Stimulated activated CD4-positive, alpha-beta T cell treated with anti-CD3 and anti-CD28 coated beads, Interleukin-4, amount 100 ng/mL, for 24 hours (primary cell): ENCODE data around the gene LMX1B.

Experiments
- DNase-seq: peaks from one replicate; pipeline ENCODE4 v3.0.0-alpha.2; 2020

LMX1B gene

GRCh38 chr9:126663661-126664072 is 49.9 kb downstream of the LMX1B start:
- no peak for DNase-seq

GRCh38 chr9:126664900-126665643 is 51.3 kb downstream of the LMX1B start:
- no peak for DNase-seq

- DNase-seq: no peak
Observed at GRCh38 chr9:126665644-126666035, 51.9 kb downstream of the LMX1B start.

GRCh38 chr9:126666155-126666803 is 52.6 kb downstream of the LMX1B start:
- DNase-seq: no peak

- no peak for DNase-seq
Observed at GRCh38 chr9:126667190-126668055, 53.7 kb downstream of the LMX1B start.

- no peak for DNase-seq
Observed at GRCh38 chr9:126668058-126668457, 54.3 kb downstream of the LMX1B start.

- DNase-seq: no peak
Observed at GRCh38 chr9:126669108-126669507, 55.4 kb downstream of the LMX1B start.

GRCh38 chr9:126670270-126670669 is 56.5 kb downstream of the LMX1B start:
- DNase-seq: no peak

- DNase-seq: no peak
Observed at GRCh38 chr9:126671381-126671831, 57.7 kb downstream of the LMX1B start.

GRCh38 chr9:126671983-126672382 is 58.3 kb downstream of the LMX1B start:
- no peak for DNase-seq

- DNase-seq: no peak
Observed at GRCh38 chr9:126672634-126673284, 59.0 kb downstream of the LMX1B start.

GRCh38 chr9:126673689-126674364 is 60.1 kb downstream of the LMX1B start:
- DNase-seq: no peak

GRCh38 chr9:126674365-126675146 is 60.8 kb downstream of the LMX1B start:
- DNase-seq: no peak

- no peak for DNase-seq
Observed at GRCh38 chr9:126675147-126675467, 61.4 kb downstream of the LMX1B start.

GRCh38 chr9:126676102-126676684 is 62.5 kb downstream of the LMX1B start:
- no peak for DNase-seq

- no peak for DNase-seq
Observed at GRCh38 chr9:126676685-126677143, 63.0 kb downstream of the LMX1B start.

GRCh38 chr9:126677188-126678084 is 63.7 kb downstream of the LMX1B start:
- no peak for DNase-seq

GRCh38 chr9:126678989-126679388 is 65.3 kb downstream of the LMX1B start:
- DNase-seq: peak; percentile 12

- no peak for DNase-seq
Observed at GRCh38 chr9:126681336-126681735, 67.6 kb downstream of the LMX1B start.
